Keratinocyte (primary cell): ENCODE measurements around the gene DSCAM.

Source experiments
- CTCF ChIP-seq, 3 experiments: IDR thresholded peaks in 1 of 3; conservative IDR thresholded peaks in 1 of 3; optimal IDR thresholded peaks in 1 of 3; 2 replicates in 2 of 3; 3 replicates in 1 of 3; pipeline versions ENCODE3 to v1.5.1; 2011; ENCODE audit warnings: low read length in 3 of 3, mild to moderate bottlenecking in 3 of 3, moderate library complexity in 2 of 3, control low read depth in 1 of 3, inconsistent platforms in 1 of 3; ENCODE audit not compliant: insufficient read depth in 2 of 3; ENCODE audit errors: extremely low read depth in 1 of 3
- EZH2 ChIP-seq: IDR thresholded peaks from one replicate; pipeline ENCODE4 v1.6.1; 2012; ENCODE audit warnings: inconsistent platforms, mild to moderate bottlenecking, low read length, moderate library complexity

GRCh38 chr21:40569357-40569756 is 277.6 kb downstream of the DSCAM start:
- TF ChIP-seq CTCF (optimal IDR thresholded peaks at IDR 0.05 in 1 of 3, IDR thresholded peaks at IDR 0.05 in 1 of 3, conservative IDR thresholded peaks at IDR 0.05 in 1 of 3; ENCODE audit: extremely low read depth in 1 of 3, insufficient read depth in 2 of 3, low read length in 3 of 3) (no peak), EZH2 (no peak)
